ENCODE data around the gene TRAFD1.
A peak's percentile ranks its signal among the peaks of the same experiment; 100 is the strongest.

Gene TRAFD1

DNA sequence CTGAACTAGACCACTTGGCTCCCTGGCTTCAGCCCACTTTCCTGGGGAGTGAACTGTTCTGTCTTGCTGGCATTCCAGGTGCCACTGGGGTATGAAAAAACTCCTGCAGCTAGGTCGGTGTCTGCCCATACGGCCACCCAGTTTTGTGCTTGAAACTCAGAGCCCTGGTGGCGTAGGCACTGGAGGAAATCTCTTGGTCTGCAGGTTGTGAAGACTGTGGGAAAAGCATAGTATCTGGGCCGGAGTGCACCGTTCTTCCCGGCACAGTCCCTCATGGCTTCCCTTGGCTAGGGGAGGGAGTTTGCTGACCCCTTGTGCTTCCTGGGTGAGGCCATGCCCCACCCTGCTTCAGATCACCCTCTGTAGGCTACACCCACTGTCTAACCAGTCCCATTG, 33.8 kb downstream of the TRAFD1 start:
- DNase-seq = no peak

GRCh38 chr12:112160611-112161010, 35.3 kb downstream of the TRAFD1 start:
- no peak for DNase-seq

DNA sequence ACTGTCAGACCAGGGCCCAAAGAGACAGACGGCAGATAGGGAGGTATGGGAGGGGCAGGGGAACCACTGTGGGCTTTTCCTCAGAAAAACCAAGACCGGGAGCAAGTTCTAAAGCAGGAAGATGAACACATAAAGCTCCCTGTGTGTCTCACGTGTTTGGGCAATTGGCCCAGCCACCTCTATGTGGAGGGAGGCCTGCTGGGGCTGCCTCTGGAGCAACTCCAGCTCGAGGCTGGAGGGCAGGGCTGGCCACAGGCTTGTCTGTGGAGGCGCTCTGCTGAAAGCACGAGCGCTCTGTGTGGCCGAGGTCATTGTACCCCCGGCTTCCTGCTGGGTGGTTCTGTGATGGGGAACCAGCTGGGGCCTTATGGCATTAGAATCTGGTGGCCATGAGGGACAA, 36.4 kb downstream of the TRAFD1 start:
- DNase-seq = no peak

- DNase-seq = no peak
These were observed 37.0 kb downstream of the TRAFD1 start for GRCh38 chr12:112162241-112162790.

GRCh38 chr12:112163056-112163455, 37.7 kb downstream of the TRAFD1 start:
- no peak for DNase-seq

DNA sequence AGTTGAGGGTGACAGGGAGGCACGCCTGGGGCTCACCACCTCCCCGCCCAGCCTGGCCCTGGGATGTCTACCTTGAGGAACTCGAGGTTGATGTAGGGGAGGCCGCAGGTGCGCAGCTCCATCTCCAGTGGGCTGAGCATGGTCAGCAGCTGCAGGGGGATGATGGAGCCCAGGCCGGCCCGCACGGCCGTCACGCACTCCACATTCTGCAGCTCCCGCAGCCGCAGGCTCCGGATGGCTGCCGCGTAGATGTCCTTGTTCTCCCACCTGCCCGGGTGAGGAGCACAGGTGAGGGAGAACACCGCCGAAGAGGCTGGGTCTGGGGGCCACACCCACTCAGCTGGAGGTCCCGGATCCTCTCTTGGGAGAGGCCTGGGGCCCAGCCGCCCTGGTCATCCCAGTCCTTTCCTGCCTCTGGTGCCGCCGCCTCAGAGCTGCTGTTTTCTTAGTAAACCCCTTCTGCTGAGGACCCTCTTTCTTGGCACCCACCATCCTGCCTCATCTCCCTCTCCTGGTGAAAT, 38.2 kb downstream of the TRAFD1 start:
- no peak for DNase-seq

DNA sequence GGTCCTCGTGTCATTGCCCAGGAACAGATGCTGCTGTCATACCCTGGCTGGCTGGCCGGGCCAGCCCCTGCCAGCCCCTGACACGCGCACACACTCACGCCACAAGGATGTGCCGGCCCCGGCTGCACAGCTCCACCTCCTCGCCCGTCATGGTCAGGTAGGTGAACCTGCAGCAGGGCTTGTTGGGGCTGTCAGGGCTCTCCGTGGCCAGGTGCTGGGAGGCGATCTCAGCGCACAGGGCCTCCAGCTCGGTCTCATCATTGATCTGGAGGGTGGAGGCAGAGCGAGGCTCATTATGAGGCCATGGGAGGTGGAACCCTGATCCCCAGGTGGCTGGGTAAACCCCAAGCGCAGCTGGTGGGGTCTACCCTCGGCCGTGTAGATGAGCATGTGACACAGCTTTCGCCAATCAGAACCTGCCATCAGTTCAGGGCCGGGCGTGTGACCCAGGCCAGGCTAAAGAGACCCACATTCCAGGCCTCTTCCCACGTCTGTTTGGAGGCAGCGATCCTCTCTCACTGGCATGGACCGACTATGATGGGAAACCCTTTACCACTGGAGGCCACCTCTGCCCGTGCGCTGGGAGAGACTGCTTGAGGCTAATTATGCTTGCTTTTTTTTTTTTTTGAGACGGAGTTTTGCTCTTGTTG, 38.8 kb downstream of the TRAFD1 start:
- DNase-seq = no peak

DNA sequence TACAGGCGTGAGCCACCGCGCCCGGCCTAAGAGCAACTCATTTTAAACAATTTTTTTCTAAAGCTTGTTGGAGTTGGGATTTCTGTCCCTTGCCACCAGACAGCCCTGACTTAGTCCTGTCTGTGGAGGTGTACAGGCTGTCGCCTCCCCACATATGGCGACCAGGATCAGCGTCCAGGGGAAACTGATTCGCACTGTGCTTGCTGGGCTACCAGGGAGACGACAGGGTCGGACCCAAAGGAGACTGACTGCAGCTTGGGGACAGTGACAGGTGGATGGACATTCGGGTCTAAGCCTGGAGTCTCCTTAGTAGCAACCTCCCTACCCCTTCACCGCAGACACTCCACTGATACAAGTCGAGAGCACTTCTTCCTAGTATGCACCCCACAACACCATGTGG, 40.3 kb downstream of the TRAFD1 start:
- DNase-seq = no peak

DNA sequence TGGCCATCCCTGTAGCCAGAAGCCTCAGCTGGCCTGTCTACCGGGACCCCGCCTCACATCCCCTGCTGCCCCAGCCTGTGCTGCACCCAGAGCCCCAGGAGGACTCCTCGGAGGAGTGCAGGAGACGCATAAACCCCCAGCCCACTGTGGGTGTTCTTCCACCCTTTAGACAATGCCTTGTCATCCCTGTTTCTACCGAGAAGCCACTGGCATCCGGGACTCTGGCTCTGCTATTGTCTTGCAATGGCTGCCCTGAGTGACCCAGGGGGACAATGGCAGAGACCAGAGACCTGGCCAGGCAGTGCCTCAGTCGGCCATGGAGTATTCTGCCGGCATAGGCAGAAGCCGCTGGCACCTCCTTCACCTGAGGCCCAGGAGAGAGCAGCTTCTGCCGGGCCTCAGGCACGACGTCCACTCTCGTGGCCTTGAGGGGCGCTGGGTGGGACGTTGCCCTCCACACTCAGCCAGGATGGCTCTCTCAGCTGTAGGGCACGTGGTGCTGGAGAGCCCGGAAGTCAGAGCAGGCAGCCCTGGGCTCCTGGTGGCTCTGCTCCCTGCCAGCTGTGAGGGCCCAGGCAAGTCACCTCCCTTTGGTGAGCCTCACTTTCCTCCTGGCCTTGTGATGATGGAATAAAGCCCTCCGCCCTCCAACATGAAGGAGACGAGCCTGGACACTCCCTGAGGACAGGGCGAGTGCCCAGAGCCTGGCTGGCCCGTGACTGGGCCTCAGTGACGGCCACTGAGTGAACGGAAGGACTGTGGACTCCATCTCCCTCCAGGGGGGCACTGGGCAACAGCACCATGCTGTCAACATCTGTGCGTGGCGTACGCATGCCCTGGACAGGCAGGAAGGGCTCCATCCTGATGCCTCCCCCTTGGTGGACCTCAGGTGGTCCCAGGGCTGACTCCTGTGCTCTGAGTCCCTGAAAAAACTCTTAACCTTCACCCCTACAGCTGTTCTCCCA, 41.0 kb downstream of the TRAFD1 start:
- no peak for DNase-seq

- DNase-seq = no peak
These were observed 41.7 kb downstream of the TRAFD1 start for GRCh38 chr12:112167031-112167461.

DNA sequence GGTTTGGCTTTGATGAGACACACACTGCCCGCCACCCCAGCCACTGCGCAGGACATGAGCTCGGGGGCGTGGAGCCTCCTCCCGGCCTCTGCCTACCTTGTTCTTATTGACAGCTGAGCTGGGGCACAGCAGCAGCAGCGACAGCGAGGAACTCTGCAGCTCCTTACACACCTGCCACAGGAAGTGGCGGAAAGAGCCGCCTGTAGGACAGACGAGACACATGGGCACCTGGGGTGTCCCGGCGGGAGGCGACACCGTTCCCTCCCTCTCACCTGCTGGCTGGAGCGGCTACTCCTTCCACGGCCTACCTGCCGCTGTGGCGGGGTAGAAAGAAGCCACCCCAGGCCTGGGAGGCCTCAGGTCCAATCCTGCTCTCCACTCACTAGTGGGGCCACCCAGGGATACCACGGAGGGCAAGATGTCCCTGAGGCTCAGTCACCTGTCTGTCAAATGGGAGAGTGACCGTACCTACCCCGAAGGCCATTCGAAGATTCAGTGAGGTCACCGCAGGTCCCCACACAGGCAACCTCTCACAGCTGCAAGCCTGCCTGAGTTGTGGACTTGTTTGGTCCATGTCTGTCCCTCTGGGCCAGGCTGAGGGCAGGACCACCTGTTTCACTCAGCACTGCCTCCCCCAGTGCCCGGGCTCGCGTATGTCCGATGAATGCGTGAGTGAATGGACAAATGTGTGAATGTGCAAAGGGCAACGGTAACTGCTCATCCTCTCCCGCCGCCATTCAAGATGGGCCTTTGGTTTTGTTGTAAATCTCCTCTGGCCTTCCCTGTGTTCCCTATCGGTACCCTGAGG, 42.6 kb downstream of the TRAFD1 start:
- DNase-seq = no peak

DNA sequence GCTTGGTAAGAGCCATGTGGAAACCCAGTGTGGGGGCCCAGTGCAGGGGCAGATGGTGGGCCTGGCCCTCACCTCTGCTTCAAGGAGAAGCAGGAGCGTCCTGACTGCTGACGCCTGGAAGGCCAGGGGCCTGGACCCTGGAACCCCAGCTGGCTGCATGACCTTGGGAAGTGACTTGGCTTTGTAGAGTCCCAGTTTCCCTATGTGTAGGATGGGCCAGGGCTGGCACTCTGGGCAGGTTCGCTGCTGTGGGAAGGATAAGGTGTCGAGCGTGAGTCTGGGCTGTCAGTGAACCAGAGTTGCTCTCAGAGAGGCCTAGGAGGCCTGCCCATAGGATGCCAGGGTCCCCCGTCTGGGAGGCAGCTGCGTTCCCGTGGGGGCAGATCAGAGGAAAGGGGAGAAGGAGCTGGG, 43.2 kb downstream of the TRAFD1 start:
- no peak for DNase-seq

DNA sequence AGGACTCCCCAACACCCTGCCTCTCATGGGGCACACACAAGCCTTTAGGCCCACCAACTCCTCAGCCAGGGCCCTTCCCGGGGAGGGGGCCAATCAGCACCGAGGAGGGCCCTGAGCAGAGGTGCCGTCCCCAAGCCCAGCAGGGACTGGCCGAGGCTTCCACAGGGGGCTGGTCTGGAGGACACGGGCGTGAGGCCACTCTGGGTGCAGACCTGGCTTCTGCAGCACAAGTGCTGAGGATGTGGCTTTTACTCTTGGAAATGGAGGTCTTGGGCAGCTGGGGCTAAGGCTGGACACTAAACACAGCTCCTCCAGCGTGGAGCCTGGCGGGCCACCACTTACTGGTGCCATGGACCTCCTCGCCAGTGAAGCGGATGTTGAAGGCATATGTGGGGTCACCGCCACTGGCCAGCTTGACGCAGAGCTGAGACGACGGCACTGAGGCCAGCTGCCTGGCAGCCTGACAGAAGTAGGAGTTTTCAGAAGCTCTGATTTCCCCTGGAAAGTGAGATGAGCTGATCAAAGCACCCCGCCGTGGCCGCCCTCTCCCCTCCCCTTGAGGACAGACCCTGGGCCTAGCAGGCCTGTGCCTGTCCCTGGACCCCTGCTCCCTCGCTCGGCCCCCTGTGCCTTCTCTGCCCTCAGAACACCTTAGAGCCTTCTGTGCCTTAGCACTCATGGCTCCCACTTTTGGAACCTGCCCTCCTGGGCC, 44.0 kb downstream of the TRAFD1 start:
- no peak for DNase-seq

- DNase-seq = no peak
These were observed 44.6 kb downstream of the TRAFD1 start for GRCh38 chr12:112169966-112170365.

DNA sequence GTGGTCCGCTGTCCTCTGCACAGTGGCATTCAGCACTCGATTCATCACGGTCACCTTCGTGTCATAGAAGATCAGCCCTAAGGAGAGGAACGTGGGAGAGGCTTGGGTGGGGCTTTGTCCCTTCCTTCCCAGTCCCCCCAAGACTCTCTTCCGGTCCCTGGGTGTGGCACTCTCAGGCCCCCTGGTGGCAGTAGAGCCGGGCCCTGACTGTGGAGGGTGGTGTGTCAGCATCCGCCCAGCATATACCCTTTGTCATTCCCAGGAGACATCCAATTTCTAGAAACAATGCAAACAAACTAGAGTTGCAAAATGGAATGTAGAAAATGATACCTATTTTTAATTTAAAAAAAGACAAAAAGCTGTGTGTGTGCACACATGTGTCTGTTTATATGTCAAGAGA, 45.0 kb downstream of the TRAFD1 start:
- DNase-seq = peak in 1 of 4 experiments; percentile 11

- no peak for DNase-seq
These were observed 45.7 kb downstream of the TRAFD1 start for GRCh38 chr12:112170971-112171596.

- DNase-seq = no peak
These were observed 47.4 kb downstream of the TRAFD1 start for GRCh38 chr12:112172556-112173324.

GRCh38 chr12:112175361-112176155, 50.2 kb downstream of the TRAFD1 start:
- DNase-seq = no peak

DNA sequence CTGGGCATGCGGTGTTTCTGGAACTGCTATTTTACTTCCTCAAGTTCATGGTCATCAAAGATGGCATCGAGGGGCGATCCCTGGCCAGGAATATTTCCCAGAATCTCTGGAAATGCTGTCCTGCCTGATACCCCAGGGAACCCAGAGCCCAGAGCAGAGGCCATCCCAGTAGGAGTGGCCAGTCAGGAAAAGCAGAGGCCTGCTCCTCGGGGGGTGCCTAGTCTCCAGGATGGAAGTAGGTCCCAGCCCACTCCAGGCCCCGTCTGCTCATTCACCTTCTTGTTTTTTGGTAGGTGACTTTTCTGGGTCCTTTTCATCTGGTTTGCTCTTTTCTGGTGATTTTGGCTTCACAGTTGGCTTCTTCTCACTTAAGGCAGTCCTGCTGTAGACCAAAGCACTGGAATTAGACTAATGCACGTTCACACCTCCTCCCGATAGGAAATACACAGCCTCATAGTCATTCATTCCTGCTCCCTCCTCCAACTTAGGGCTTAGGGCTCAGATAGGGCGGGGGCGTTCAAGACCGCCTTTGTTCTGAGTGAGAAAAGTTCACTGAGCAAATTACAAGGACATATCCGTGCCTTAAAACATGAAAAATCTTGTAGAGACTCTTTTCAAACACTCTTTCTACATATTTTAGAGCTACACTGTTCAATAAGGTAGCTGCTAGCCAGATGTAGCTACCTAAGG, 51.1 kb downstream of the TRAFD1 start:
- no peak for DNase-seq

Measured in activated CD4-positive, CD25-positive, alpha-beta regulatory T cell (primary cell).